VCaP (cell line): ENCODE measurements around the gene HSD17B2.
A peak's percentile ranks its signal among the peaks of the same experiment; 100 is the strongest.

Experiments used
- H3K27ac ChIP-seq: fragments of 450-650 bp; 2 replicates; pipeline ENCODE4 v1.5.1; 2017
- TF ChIP-seq, protein P1 (sequence below): fragments of 450-650 bp; conservative IDR thresholded peaks from 2 replicates; pipeline ENCODE4 v1.5.1; 2017; ENCODE audit warnings: mild to moderate bottlenecking, moderate library complexity

HSD17B2 gene

DNA sequence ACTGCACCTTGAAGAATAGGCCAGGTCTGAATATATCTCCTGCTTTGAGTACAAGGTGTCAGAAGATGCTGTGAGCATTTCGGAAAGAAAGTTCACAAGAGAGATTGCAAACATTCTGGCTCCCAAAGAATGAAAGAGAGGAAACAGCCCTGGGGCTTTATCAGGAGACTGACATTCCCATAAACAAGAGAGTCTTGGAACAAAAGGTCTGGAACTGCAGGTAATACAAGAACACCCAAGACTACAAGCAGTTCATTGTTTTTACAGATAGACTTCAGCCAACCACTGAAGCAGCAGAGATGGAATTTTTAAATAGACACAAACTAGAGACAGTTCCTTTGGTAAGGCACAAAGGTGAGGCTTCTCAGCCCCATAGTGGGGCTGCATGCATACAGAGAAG is 14.4 kb downstream of the HSD17B2 start:
- H3K27ac ChIP-seq, result peak overlapping the region; percentile 4; the same call in 1 of the 2 replicates
- TF ChIP-seq, protein P1, sequence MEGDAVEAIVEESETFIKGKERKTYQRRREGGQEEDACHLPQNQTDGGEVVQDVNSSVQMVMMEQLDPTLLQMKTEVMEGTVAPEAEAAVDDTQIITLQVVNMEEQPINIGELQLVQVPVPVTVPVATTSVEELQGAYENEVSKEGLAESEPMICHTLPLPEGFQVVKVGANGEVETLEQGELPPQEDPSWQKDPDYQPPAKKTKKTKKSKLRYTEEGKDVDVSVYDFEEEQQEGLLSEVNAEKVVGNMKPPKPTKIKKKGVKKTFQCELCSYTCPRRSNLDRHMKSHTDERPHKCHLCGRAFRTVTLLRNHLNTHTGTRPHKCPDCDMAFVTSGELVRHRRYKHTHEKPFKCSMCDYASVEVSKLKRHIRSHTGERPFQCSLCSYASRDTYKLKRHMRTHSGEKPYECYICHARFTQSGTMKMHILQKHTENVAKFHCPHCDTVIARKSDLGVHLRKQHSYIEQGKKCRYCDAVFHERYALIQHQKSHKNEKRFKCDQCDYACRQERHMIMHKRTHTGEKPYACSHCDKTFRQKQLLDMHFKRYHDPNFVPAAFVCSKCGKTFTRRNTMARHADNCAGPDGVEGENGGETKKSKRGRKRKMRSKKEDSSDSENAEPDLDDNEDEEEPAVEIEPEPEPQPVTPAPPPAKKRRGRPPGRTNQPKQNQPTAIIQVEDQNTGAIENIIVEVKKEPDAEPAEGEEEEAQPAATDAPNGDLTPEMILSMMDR, result no peak

DNA sequence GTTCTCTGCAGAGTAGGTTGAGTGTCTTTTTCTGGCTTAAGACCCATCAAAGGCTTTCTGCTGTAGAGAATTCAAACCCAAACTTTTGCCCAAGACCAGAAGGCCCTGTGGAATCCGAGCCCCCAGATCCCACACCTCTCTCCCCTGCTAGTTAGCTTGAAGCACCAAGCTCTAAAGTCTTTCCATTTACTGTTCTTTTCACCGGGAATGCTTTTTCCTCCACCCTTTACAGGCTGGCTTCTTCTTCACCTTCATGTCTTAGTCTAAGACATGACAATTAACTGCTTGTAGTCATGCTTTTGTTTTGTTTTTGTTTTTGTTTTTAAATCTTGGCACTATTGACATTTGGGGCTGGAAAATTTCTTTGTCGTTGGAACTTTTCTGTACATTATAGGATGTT is 15.5 kb downstream of the HSD17B2 start:
- H3K27ac ChIP-seq, result no peak overlapping the region
- TF ChIP-seq, protein P1, result no peak

DNA sequence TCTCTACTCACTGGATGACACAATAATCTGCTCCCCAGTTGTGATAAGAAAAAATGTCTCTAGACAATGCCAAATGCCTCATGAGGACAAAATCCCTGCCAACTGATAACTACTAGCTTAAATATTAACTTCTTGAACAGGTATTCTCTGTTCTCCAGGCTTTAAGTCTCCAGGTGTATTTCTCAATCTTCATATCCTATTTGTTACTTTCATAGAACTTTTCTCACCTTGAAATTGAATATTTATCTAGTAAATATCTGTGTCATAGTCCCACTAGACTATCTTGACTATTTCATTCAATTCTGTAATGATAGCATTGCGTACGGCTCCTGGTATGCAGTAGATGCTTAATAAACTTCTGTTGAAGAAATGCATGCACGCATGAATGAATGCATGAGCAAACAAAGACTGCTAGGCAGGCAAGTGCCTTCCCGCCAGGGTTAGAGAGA is 15.9 kb downstream of the HSD17B2 start:
- H3K27ac ChIP-seq, result peak overlapping the region; percentile 13; the same call in 1 of the 2 replicates
- TF ChIP-seq, protein P1, result no peak

DNA sequence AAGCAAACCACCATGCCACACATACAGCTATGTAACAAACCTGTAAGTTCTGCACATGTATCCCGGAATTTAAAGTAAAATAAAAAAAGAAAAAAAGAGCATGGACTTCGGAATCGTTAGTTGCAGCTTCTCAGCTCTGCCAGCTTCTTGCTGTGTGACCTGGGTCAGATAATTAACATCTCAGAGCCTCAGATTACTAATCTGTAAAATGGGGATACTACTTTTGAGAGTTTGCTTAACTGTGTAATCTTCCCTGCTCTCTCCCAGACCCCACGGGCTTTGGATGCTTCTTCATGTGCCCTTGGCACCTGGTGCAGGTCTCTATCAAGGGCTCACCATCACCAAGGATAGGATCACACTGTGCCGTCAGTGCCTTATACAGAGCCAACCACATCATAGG is 16.6 kb downstream of the HSD17B2 start:
- TF ChIP-seq, protein P1, result no peak
- no peak overlapping the region; the same call in 1 of the 2 replicates for H3K27ac ChIP-seq

DNA sequence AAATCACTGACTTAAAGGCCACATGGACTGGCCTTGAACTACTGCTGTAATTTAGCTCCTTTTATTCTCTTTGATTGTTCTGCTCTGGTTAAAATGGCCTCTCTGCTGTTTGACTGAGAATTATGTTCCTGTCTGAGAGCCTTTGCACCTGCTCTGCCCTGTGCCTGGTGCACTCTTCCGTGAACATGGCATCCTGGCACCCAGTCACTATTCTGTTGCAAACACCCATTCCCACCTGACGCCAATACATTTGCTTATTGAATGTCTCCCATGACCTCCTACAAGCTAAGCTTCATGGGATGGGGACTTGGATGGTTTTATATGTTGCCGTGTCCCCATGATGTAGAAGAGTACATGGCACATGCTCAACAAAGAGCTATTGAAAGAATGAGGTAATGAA is 20.1 kb downstream of the HSD17B2 start:
- no peak overlapping the region; the same call in 1 of the 2 replicates for H3K27ac ChIP-seq
- TF ChIP-seq, protein P1, result no peak

DNA sequence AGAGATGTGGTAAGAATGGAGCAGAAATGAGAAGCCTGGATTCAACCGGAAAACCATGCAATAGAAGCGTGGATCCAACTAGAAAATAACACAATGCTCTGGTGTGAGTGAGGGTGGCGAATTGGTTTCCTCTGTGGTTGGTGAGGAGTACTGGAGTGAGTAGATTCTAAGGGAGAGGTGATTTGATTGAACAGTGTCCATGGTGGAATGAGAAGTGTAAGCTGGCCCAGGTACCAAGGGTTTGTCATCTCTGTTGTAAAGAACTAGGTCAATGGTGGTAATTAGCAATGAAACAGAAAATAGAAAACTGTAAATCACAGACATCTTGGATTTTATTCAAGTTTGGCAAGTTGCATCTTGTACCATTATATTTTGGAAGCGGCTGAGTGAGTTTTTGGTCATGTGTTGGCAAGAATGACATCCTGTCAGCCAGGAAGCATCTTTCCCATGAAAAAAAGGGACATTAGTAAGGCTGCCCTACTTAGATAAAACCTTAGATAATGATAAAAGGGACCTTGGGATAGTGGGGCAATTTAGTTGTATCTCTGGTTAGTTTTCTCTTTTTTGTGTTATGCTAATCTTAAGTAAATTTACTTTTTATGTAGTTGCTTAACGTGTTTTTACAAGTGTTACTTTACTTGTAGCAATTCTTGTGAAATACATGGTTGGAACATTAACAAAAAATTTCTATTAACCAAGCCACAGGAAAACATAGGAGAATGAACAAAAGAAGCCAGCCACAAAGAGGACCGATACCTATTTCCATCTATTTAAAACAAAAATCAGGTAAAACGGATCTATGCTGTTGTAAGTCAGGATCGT is 20.9 kb downstream of the HSD17B2 start:
- peak overlapping the region; percentile 34; the same call in 1 of the 2 replicates for H3K27ac ChIP-seq
- TF ChIP-seq, protein P1, result no peak

DNA sequence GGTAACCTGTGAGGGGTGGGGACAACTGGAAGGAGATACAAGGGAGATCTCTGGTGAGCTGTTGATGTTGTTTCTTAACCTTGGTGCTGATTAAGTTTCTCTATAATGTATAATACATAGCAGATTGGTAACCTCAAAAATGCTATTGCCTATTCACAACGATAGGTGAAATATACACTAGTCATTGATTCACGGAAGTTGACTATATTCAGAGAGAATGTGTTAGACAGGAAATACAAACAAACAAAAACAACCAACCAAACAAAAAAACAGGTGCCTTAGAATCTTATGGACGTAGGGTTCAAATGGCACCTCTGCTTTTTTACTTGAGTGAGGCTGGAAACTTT is 21.5 kb downstream of the HSD17B2 start:
- TF ChIP-seq, protein P1, result no peak
- H3K27ac ChIP-seq, result peak overlapping the region; percentile 34; the same call in 1 of the 2 replicates
